ENCODE measurements around the gene PCSK5. TPM values are rescaled to one million over a fixed set of nuclear protein-coding genes. Genes with fewer than 3 reads are reported as not detected.
A peak's percentile ranks its signal among the peaks of the same experiment; 100 is the strongest.

PCSK5 gene
- polyA plus RNA-seq, 3 donors = 4.8 to 13.0 (median 7.1) TPM

GRCh38 chr9:76218886-76219445 lies 328.5 kb downstream of the PCSK5 start:
- H3K4me3 Mint-ChIP-seq = peak overlapping the region in 1 of 2 donors; percentile 18
- H3K4me1 Mint-ChIP-seq = peaks cover 32% of the 10 kb centered on the region
- no peak overlapping the region for H3K4me3 ChIP-seq (replicated peaks in 1 of 3; ENCODE audit: low read depth in 2 of 3, low read length in 3 of 3)
- H3K4me1 ChIP-seq (ENCODE audit: control insufficient read depth in 1 of 2, insufficient read depth in 2 of 2, low read length in 2 of 2) = peaks cover 15 to 17% of the 10 kb centered on the region in 2 donors
- H3K36me3 ChIP-seq (replicated peaks in 1 of 2; ENCODE audit: control insufficient read depth in 1 of 2, insufficient read depth in 2 of 2, low read length in 2 of 2) = no peaks in the 10 kb centered on the region
- DNase-seq = no peak
- H3K9ac ChIP-seq (ENCODE audit: insufficient read depth, low read length, poor library complexity, severe bottlenecking) = no peak overlapping the region
- H3K36me3 Mint-ChIP-seq = no peaks in the 10 kb centered on the region
- no peak overlapping the region for H3K4me2 ChIP-seq (replicated peaks; ENCODE audit: extremely low read depth, low read length, poor library complexity, severe bottlenecking)
- no peaks in the 10 kb centered on the region for H3K79me2 ChIP-seq (ENCODE audit: insufficient read depth, low read length)
- H4K20me1 ChIP-seq (ENCODE audit: insufficient read depth, low read length) = no peaks in the 10 kb centered on the region
- H3K27ac ChIP-seq (ENCODE audit: low read depth in 1 of 2, low read length in 2 of 2) = no peak overlapping the region
- H3K27me3 ChIP-seq (ENCODE audit: control insufficient read depth in 2 of 2, insufficient read depth in 2 of 2, low read length in 2 of 2) = peaks cover 16 to 42% of the 10 kb centered on the region in 2 donors
- no peak for TF ChIP-seq CTCF (IDR thresholded peaks at IDR 0.05)
- WGBS (ENCODE audit: insufficient coverage) = 64% methylated on average over 9 of the region's 9 CpGs
- H3K9me3 Mint-ChIP-seq = peaks cover 0 to 2% (median 0%) of the 10 kb centered on the region in 7 donors
- intact Hi-C loops (cut with micrococcal nuclease) = no loop called here
- no peak overlapping the region for H3K27ac Mint-ChIP-seq
- H2AFZ ChIP-seq (ENCODE audit: insufficient read depth, low read depth, low read length, poor library complexity, severe bottlenecking) = no peak overlapping the region
- H3K27me3 Mint-ChIP-seq (ENCODE audit: low read depth in 3 of 3) = peaks cover 24 to 44% (median 33%) of the 10 kb centered on the region in 3 donors
- H3K9me3 ChIP-seq (replicated peaks in 1 of 2; ENCODE audit: control insufficient read depth in 1 of 2, insufficient read depth in 1 of 2, low read length in 2 of 2) = no peaks in the 10 kb centered on the region

- H3K36me3 Mint-ChIP-seq = no peaks in the 10 kb centered on the region
- peak overlapping the region in 1 of 2 donors; percentile 18 for H3K4me3 Mint-ChIP-seq
- Histone ChIP-seq H3K9ac (ENCODE audit: insufficient read depth, low read length, poor library complexity, severe bottlenecking) (no peak overlapping the region), H3K27me3 (ENCODE audit: control insufficient read depth in 2 of 2, insufficient read depth in 2 of 2, low read length in 2 of 2) (peaks cover 15 to 35% of the 10 kb centered on the region in 2 donors), H3K9me3 (replicated peaks in 1 of 2; ENCODE audit: control insufficient read depth in 1 of 2, insufficient read depth in 1 of 2, low read length in 2 of 2) (no peaks in the 10 kb centered on the region), H3K4me2 (replicated peaks; ENCODE audit: extremely low read depth, low read length, poor library complexity, severe bottlenecking) (no peak overlapping the region), H3K4me3 (replicated peaks in 1 of 3; ENCODE audit: low read depth in 2 of 3, low read length in 3 of 3) (no peak overlapping the region), H3K4me1 (ENCODE audit: control insufficient read depth in 1 of 2, insufficient read depth in 2 of 2, low read length in 2 of 2) (peaks cover 15 to 17% of the 10 kb centered on the region in 2 donors), H3K36me3 (replicated peaks in 1 of 2; ENCODE audit: control insufficient read depth in 1 of 2, insufficient read depth in 2 of 2, low read length in 2 of 2) (no peaks in the 10 kb centered on the region), H3K79me2 (ENCODE audit: insufficient read depth, low read length) (no peaks in the 10 kb centered on the region), H3K27ac (ENCODE audit: low read depth in 1 of 2, low read length in 2 of 2) (no peak overlapping the region), H4K20me1 (ENCODE audit: insufficient read depth, low read length) (no peaks in the 10 kb centered on the region), H2AFZ (ENCODE audit: insufficient read depth, low read depth, low read length, poor library complexity, severe bottlenecking) (no peak overlapping the region)
- intact Hi-C loops (cut with micrococcal nuclease) = no loop called here
- WGBS (ENCODE audit: insufficient coverage) = 100% methylated on average over 1 of the region's 11 CpGs
- no peak for TF ChIP-seq CTCF (IDR thresholded peaks at IDR 0.05)
- no peak for DNase-seq
- H3K27me3 Mint-ChIP-seq (ENCODE audit: low read depth in 3 of 3) = peaks cover 23 to 44% (median 32%) of the 10 kb centered on the region in 3 donors
- peaks cover 0 to 2% (median 0%) of the 10 kb centered on the region in 7 donors for H3K9me3 Mint-ChIP-seq
- peaks cover 32% of the 10 kb centered on the region for H3K4me1 Mint-ChIP-seq
- peak overlapping the region in 1 of 7 donors; percentile 62 for H3K27ac Mint-ChIP-seq
Observed at GRCh38 chr9:76219560-76220151, 329.2 kb downstream of the PCSK5 start.
